ENCODE measurements around the gene CCL17. TPM values are rescaled to one million over a fixed set of nuclear protein-coding genes. Genes with fewer than 3 reads are reported as not detected.

CCL17 gene
- total RNA-seq, 3 donors from 2014 or later (not counting 1 experiment from before 2014, with no cell fraction given) = not detected

DNA sequence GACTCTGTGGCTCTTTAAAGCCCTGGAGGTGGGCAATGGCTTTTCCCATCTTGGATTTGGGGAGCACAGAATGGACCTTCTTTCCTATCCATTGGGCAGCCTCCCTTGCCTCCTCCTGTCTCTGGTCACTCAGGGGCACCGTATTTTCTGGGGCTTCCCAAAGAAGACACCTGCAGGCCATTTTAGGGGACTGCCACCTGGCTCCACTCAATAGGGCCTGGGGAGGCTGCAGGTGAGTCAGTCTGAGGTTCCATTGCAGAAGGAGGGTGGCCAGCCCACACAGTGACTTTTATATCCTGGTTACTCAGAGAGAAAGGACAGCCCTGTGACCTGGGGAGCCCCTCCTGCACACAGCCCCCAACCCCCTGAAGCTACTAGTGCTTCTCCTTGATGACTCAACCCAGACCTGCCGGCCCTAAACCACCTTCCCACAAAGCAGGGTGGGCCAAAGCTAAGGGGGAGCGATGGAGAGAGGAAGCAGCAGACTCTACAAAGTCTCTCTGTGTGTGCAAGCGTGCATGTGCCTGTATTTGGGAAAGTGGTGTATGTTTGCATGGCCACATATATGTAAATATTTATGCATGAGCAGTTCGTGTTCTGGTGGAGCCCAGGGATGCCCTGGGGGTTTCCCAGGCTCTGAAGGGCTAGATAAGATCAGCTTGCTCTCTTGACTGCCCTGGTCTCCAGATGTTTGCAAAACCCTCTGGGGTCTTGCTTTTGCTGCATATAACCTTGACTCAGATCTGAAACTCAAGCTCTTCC is 27.3 kb upstream of the CCL17 start:
- Histone ChIP-seq H3K9me3 (ENCODE audit: control insufficient read depth, insufficient read depth, low read length) (no peaks in the 10 kb centered on the region), H3K4me1 (ENCODE audit: control insufficient read depth, insufficient read depth, low read length) (no peaks in the 10 kb centered on the region), H3K27me3 (ENCODE audit: control insufficient read depth, insufficient read depth, low read length) (no peaks in the 10 kb centered on the region), H3K27ac (ENCODE audit: low read length) (no peak overlapping the region), H3K4me3 (ENCODE audit: low read length) (no peak overlapping the region), H3K36me3 (ENCODE audit: control insufficient read depth, insufficient read depth, low read length) (no peaks in the 10 kb centered on the region)
- Mint-ChIP-seq H3K4me3 (no peak overlapping the region), H3K9me3 (no peaks in the 10 kb centered on the region), H3K36me3 (no peaks in the 10 kb centered on the region), H3K27me3 (ENCODE audit: low read depth in 2 of 2) (peaks cover 0 to 6% of the 10 kb centered on the region in 2 donors), H3K4me1 (no peaks in the 10 kb centered on the region), H3K27ac (no peak overlapping the region)
- ATAC-seq = peak in 2 of 3 donors; percentile 24 to 31
- DNase-seq = no peak
- WGBS (ENCODE audit: insufficient coverage) = 28% methylated on average over 4 of the region's 5 CpGs
- intact Hi-C loops (cut with micrococcal nuclease) = no loop called here
- TF ChIP-seq, protein P1, sequence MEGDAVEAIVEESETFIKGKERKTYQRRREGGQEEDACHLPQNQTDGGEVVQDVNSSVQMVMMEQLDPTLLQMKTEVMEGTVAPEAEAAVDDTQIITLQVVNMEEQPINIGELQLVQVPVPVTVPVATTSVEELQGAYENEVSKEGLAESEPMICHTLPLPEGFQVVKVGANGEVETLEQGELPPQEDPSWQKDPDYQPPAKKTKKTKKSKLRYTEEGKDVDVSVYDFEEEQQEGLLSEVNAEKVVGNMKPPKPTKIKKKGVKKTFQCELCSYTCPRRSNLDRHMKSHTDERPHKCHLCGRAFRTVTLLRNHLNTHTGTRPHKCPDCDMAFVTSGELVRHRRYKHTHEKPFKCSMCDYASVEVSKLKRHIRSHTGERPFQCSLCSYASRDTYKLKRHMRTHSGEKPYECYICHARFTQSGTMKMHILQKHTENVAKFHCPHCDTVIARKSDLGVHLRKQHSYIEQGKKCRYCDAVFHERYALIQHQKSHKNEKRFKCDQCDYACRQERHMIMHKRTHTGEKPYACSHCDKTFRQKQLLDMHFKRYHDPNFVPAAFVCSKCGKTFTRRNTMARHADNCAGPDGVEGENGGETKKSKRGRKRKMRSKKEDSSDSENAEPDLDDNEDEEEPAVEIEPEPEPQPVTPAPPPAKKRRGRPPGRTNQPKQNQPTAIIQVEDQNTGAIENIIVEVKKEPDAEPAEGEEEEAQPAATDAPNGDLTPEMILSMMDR (IDR thresholded peaks at IDR 0.05) = no peak

DNA sequence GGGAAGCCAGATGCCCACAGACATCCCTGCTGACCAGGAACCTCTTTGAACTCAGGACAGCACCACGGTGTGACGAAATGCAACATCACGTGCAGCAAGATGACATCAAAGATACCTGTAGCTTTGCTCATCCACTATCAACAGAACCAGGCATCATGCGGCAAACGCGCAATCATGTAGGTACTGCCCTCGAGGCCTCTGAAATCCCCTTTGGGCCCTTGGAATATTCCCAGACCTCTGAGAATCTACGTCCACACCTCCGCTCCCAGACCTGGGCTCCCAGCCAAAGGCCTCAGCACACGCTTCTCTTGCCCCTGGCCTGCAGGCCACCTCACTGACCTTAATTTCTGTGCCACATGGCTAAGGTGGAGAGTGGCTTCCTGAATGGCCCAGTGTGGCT is 25.0 kb upstream of the CCL17 start:
- Histone ChIP-seq H3K9me3 (ENCODE audit: control insufficient read depth, insufficient read depth, low read length) (no peaks in the 10 kb centered on the region), H3K4me1 (ENCODE audit: control insufficient read depth, insufficient read depth, low read length) (peaks cover 9% of the 10 kb centered on the region), H3K27ac (ENCODE audit: low read length) (no peak overlapping the region), H3K36me3 (ENCODE audit: control insufficient read depth, insufficient read depth, low read length) (no peaks in the 10 kb centered on the region), H3K4me3 (ENCODE audit: low read length) (no peak overlapping the region), H3K27me3 (ENCODE audit: control insufficient read depth, insufficient read depth, low read length) (no peaks in the 10 kb centered on the region)
- TF ChIP-seq, protein P1 (IDR thresholded peaks at IDR 0.05) = no peak
- DNase-seq = no peak
- Mint-ChIP-seq H3K4me3 (no peak overlapping the region), H3K4me1 (no peaks in the 10 kb centered on the region), H3K9me3 (no peaks in the 10 kb centered on the region), H3K27ac (no peak overlapping the region), H3K27me3 (ENCODE audit: low read depth in 2 of 2) (peaks cover 0 to 6% of the 10 kb centered on the region in 2 donors), H3K36me3 (no peaks in the 10 kb centered on the region)
- WGBS (ENCODE audit: insufficient coverage) = 93% methylated on average over 10 of the region's 10 CpGs
- intact Hi-C loops (cut with micrococcal nuclease) = no loop called here
- ATAC-seq = no peak

DNA sequence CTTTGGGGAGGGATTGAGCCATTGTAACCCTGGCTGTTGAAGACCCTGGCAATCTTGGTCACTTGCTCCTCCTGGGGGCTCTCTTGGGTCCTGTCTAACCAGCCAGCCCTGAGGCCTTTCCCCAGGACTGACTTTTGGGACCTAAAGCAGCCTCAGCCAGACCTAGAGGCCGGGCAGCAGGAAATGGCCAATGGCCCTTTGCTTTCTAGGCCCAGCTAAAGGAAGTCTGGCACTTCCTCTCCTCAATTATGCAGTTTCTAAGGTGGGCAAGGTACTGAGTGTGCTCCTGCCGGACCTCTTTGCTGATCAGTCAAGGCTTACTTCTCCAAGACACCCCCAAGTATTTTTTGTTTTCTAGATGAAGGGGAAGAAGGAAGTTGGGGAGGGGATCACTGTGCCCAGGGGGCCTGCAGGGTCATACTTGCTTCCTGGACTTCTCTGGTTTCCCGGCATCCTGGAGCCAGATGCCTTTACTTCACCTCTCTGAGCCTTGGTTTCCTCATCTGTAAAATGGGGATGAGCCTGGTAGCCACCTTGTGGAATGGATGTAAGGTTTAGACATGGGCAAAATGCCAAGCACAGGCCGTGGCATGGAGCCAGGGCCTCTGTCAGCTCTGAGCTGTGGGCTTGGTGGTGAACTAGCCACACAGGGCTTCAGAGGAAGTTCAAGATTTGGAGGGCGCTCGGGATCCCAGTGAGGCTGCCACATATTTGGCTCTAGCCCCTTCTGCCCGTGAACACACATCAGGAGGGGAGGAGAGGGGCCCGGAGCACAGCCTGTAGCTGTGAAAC is 23.7 kb upstream of the CCL17 start:
- no peaks in the 10 kb centered on the region for H3K9me3 Mint-ChIP-seq
- peak in 1 of 2 donors; percentile 22 for DNase-seq
- WGBS (ENCODE audit: insufficient coverage) = 24% methylated on average over 7 of the region's 8 CpGs

More for the DNA sequence above, 23.7 kb upstream of the CCL17 start:
- H3K27ac ChIP-seq (ENCODE audit: low read length) = no peak overlapping the region
- H3K4me1 ChIP-seq (ENCODE audit: control insufficient read depth, insufficient read depth, low read length) = peaks cover 11% of the 10 kb centered on the region
- ATAC-seq = no peak
- Mint-ChIP-seq H3K4me1 (no peaks in the 10 kb centered on the region), H3K4me3 (no peak overlapping the region), H3K36me3 (no peaks in the 10 kb centered on the region), H3K27me3 (ENCODE audit: low read depth in 2 of 2) (peaks cover 0 to 6% of the 10 kb centered on the region in 2 donors), H3K27ac (no peak overlapping the region)
- H3K27me3 ChIP-seq (ENCODE audit: control insufficient read depth, insufficient read depth, low read length) = no peaks in the 10 kb centered on the region
- intact Hi-C loops (cut with micrococcal nuclease) = no loop called here
- no peak overlapping the region for H3K4me3 ChIP-seq (ENCODE audit: low read length)
- H3K36me3 ChIP-seq (ENCODE audit: control insufficient read depth, insufficient read depth, low read length) = no peaks in the 10 kb centered on the region
- TF ChIP-seq, protein P1 (IDR thresholded peaks at IDR 0.05) = no peak
- no peaks in the 10 kb centered on the region for H3K9me3 ChIP-seq (ENCODE audit: control insufficient read depth, insufficient read depth, low read length)
